ENCODE data around the gene MYOM3.

DNA sequence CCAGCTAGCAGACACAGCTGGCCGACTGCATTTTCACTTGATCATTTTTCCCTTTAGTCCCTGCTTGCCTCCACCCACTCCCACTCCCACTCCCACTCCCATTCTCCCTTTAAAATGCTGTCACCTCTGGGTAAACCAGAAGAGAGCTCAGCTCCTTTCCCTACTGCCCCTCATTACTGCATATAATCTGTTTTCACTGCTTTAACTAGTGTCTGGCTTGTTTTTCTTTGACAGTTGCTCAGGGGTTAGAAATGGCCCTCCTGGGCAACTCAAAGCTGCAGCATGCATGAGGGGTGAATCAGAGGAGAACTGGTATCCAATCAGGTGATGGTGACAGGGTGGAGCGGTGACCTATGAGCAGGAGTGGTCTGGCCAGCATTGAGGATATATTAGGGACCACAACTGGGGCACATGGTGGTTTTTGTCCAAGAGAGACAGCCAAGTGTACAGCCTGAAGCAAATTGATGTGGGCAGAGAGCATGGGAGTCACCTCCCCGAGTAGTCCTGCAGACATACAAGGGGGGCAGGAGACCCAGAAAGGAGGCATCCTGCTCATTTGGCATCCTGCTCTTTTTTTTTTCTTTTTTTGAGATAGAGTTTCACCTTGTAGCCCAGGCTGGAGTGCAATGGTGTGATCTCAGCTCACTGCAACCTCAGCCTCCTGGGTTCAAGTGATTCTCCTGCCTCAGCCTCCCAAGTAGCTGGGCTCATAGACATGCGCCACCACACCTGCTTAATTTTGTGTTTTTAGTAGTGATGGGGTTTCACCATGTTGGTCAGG lies 89.2 kb downstream of the MYOM3 start:
- TF ChIP-seq, protein P1, sequence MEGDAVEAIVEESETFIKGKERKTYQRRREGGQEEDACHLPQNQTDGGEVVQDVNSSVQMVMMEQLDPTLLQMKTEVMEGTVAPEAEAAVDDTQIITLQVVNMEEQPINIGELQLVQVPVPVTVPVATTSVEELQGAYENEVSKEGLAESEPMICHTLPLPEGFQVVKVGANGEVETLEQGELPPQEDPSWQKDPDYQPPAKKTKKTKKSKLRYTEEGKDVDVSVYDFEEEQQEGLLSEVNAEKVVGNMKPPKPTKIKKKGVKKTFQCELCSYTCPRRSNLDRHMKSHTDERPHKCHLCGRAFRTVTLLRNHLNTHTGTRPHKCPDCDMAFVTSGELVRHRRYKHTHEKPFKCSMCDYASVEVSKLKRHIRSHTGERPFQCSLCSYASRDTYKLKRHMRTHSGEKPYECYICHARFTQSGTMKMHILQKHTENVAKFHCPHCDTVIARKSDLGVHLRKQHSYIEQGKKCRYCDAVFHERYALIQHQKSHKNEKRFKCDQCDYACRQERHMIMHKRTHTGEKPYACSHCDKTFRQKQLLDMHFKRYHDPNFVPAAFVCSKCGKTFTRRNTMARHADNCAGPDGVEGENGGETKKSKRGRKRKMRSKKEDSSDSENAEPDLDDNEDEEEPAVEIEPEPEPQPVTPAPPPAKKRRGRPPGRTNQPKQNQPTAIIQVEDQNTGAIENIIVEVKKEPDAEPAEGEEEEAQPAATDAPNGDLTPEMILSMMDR (IDR thresholded peaks at IDR 0.05; ENCODE audit: low read length) = no peak
- TF ChIP-seq EZH2 (IDR thresholded peaks at IDR 0.05; ENCODE audit: borderline replicate concordance, low read length) = no peak

Data from OCI-LY1 (cell line).